Kidney (tissue), 22 donors: ENCODE measurements around the gene CCDC142. TPM values are rescaled to one million over a fixed set of nuclear protein-coding genes. Genes with fewer than 3 reads are reported as not detected.
A peak's percentile ranks its signal among the peaks of the same experiment; 100 is the strongest.

ENCODE experiments used
- DNase-seq, 5 donors: peaks; one replicate each; pipeline ENCODE4 v3.0.0-alpha.2; 2013 to 2020
- FAIRE-seq: peaks from 2 replicates; lab custom pipeline; 2012; peaks lifted over from hg19 to GRCh38; lab: Jason Lieb, UNC
- H3K27ac ChIP-seq, 2 donors: one replicate each; pipeline ENCODE4 v1.7.0; 2013; ENCODE audit warnings: low read depth in 2 of 2, low read length in 2 of 2, inconsistent platforms in 1 of 2
- H3K27me3 ChIP-seq: one replicate; pipeline ENCODE4 v1.7.1; 2013; ENCODE audit warnings: low read length, inconsistent platforms; ENCODE audit not compliant: control insufficient read depth, insufficient read depth
- H3K36me3 ChIP-seq, 3 donors: one replicate each; pipeline versions ENCODE4 v1.7.0 to v1.7.1; 2013; ENCODE audit warnings: low read length in 3 of 3, control low read depth in 1 of 3, inconsistent platforms in 1 of 3; ENCODE audit not compliant: insufficient read depth in 3 of 3, control insufficient read depth in 2 of 3
- H3K4me1 ChIP-seq, 3 donors: one replicate each; pipeline versions ENCODE4 v1.7.0 to v1.7.1; 2013; ENCODE audit warnings: low read length in 3 of 3, inconsistent platforms in 1 of 3, low read depth in 1 of 3; ENCODE audit not compliant: control insufficient read depth in 2 of 3, insufficient read depth in 2 of 3
- H3K4me3 ChIP-seq, 3 donors: one replicate each; pipeline versions ENCODE4 v1.7.0 to v1.8.1; 2013; ENCODE audit warnings: low read length in 3 of 3, control low read depth in 1 of 3, inconsistent platforms in 1 of 3
- H3K9ac ChIP-seq, 3 donors: one replicate each; pipeline versions ENCODE4 v1.7.0 to v1.7.1; 2013; ENCODE audit warnings: low read length in 3 of 3, control low read depth in 1 of 3, inconsistent platforms in 1 of 3
- H3K9me3 ChIP-seq, 3 donors: one replicate each; pipeline versions ENCODE4 v1.7.0 to v1.7.1; 2013; ENCODE audit warnings: low read length in 3 of 3, control low read depth in 1 of 3, inconsistent platforms in 1 of 3; ENCODE audit not compliant: control insufficient read depth in 2 of 3, insufficient read depth in 1 of 3
- intact Hi-C: fragments of 100-400 bp; cut with DNase I; formaldehyde crosslinking; loops from one replicate; pipeline ENCODE4 v1.11.1; 2022
- long read RNA-seq, 10 donors: library from polyadenylated mRNA in 1 of 10; unstranded in 1 of 10; transcript quantifications; one replicate each; pipeline ENCODE4 v2.0.0 and lab custom pipeline, GENCODE V29; 2021 to 2026
- polyA plus RNA-seq: library from polyadenylated mRNA; stranded (reverse); fragments of 350-450 nt; fragmentation: Illumina TruSeq; extraction: RNeasy Lipid Tissue Mini Kit (QIAGEN cat#74804); gene quantifications from one replicate; pipeline ENCODE4 v1.2.3, GENCODE V29; 2014; ENCODE audit warnings: low read depth, low replicate concordance; ENCODE audit not compliant: insufficient read depth
- total RNA-seq: library from RNA; stranded (reverse); fragmentation: NEBNext Ultra II Directional; extraction: Animal tissue kit (Norgen Biotek cat#: 25700); gene quantifications from one replicate; pipeline ENCODE4 v1.2.1, GENCODE V29; 2021
- TF ChIP-seq, protein P1 (sequence below): IDR thresholded peaks from 3 replicates; pipeline ENCODE4 v1.5.1; 2012; ENCODE audit warnings: mild to moderate bottlenecking, moderate library complexity, borderline replicate concordance; ENCODE audit not compliant: insufficient read depth; ENCODE audit errors: extremely low read depth
- donor health status: control.
- donor health status: control.
- donor health status: control.
- donor health status: control.
- donor health status: control.
- donor health status: DM: yes; HTN: yes; CAD: no.
- donor health status: Normal renal cell carcinoma (clear cell type).

Gene CCDC142, protein sequence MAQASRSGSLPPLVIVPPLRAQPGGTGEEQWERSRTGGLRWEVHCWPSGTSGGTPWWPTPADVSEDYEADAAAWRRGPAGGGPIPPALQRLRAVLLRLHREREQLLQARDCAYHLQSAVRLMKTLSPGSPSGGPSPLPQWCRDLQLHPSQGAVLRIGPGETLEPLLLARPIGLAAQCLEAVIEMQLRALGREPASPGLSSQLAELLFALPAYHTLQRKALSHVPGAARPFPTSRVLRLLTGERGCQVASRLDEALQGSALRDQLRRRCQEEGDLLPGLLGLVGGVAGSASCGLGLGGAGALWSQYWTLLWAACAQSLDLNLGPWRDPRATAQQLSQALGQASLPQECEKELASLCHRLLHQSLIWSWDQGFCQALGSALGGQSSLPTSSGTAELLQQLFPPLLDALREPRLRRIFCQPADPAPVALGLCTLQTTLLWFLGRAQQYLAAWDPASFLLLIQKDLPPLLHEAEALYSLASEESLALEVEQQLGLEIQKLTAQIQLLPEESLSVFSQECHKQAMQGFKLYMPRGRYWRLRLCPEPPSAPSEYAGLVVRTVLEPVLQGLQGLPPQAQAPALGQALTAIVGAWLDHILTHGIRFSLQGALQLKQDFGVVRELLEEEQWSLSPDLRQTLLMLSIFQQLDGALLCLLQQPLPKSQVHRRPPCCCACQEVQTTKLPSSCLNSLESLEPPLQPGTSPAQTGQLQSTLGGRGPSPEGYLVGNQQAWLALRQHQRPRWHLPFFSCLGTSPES
- total RNA-seq: 23.1 TPM
- polyA plus RNA-seq: 2.8 TPM
- long read RNA-seq, donor 1: 0 reads
- long read RNA-seq, donor 2: 0 reads
- long read RNA-seq, donor 3: 0 reads
- long read RNA-seq, donor 4, partial matches to known transcripts: 0 of 1 reads
- long read RNA-seq, donor 4, other reads (novel, unspliced or antisense): 0 of 1 reads
- long read RNA-seq, donor 5: 0 reads
- long read RNA-seq, donor 6: 0 reads
- long read RNA-seq, donor 7, partial matches to known transcripts: 6 of 15 reads
- long read RNA-seq, donor 7, other reads (novel, unspliced or antisense): 6 of 15 reads
- long read RNA-seq, donor 8: 0 reads
- long read RNA-seq, donor 9: 0 reads
- long read RNA-seq, donor 10: 0 reads

DNA sequence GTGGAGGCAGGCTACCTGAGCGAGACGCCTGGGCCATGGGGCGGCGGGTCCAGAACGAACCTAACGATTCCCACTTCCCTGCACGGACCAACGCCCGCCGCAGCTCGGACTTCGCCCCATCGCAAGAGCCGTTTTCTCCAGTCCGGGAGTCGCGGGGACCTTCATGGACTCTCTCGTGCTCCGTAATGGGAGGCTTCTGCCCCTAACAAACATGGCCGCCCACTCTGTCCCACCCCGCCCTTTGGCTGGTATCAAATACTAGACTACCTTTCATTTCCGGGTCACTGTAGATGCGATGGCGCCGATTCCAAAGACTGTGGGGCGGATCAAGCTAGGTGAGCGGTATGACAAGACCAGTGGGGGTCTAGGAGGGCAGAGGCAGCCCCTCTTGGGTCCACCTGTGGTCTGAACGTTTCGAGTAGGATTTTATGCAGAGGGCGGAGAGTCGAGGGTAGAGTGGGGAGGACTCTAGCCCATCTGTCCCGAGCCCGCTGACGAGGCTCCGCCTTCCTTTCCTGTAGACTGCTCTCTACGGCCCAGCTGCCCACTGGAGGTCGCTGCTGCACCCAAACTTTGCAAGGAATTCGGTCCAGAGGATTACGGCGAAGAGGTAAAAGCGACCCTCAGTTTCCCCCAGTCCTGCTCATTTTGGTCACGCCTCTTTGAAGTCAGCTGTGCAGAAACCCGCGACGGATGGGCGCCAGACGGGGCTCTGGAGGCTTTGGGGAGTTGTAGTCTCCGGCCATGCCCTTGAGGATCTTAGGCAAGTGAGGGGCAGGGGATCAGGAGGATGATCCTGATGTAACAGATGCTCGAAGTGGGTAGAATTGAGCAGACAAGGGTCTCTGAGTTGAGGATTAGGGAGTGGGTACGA, at the start of gene CCDC142, which contains the start of gene TTC31:
Gene CCDC142, minus strand, starts transcription at position 198 of the 874 bp plus-strand sequence. Its CDS starts 161 bp downstream, at position 37.
Gene TTC31, plus strand, starts transcription at position 281 of the 874 bp plus-strand sequence. Its CDS starts 15 bp downstream, at position 296.
- peak within 1 kb of the TSS; percentile 68 to 98 (median 85) for H3K9ac ChIP-seq
- no peak for FAIRE-seq
- peaks cover 0 to 20% (median 6%) of the 10 kb centered on the region in 3 donors for H3K4me1 ChIP-seq
- TF ChIP-seq, protein P1, sequence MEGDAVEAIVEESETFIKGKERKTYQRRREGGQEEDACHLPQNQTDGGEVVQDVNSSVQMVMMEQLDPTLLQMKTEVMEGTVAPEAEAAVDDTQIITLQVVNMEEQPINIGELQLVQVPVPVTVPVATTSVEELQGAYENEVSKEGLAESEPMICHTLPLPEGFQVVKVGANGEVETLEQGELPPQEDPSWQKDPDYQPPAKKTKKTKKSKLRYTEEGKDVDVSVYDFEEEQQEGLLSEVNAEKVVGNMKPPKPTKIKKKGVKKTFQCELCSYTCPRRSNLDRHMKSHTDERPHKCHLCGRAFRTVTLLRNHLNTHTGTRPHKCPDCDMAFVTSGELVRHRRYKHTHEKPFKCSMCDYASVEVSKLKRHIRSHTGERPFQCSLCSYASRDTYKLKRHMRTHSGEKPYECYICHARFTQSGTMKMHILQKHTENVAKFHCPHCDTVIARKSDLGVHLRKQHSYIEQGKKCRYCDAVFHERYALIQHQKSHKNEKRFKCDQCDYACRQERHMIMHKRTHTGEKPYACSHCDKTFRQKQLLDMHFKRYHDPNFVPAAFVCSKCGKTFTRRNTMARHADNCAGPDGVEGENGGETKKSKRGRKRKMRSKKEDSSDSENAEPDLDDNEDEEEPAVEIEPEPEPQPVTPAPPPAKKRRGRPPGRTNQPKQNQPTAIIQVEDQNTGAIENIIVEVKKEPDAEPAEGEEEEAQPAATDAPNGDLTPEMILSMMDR: peak; percentile 82
- no peaks in the 10 kb centered on the region for H3K27me3 ChIP-seq
- intact Hi-C loops: no loop called here
- H3K9me3 ChIP-seq: no peaks in the 10 kb centered on the region
- peak within 1 kb of the TSS; percentile 95 to 100 (median 99) for H3K4me3 ChIP-seq
- peaks cover 0 to 4% (median 3%) of the 10 kb centered on the region in 3 donors for H3K36me3 ChIP-seq
- DNase-seq: peak; percentile 97 to 99 (median 98)
- peak within 1 kb of the TSS; percentile 92 to 98 for H3K27ac ChIP-seq

DNA sequence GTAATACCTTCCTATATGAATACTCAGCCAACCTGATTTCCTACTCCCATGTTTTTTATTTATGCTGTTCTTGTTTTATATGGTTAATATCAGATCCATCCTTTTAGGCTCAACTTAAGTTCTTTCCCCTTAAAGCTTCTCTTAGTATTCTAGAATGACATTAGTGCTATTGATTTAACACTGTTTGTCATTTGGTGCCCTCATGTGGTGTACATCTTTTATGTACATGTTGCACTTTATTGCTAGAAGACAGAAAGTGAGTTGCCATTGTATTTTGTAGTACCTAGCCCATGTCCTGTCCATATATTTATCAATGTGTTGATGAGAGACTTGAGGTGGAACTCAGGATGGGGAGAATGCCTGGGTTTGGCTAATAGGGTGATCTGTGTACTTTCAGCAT, 49.4 kb upstream of the CCDC142 start:
- Histone ChIP-seq H3K9ac (no peak overlapping the region), H3K27me3 (no peaks in the 10 kb centered on the region), H3K4me3 (no peak overlapping the region), H3K36me3 (peaks cover 0 to 19% (median 6%) of the 10 kb centered on the region in 3 donors), H3K4me1 (peaks cover 4 to 16% (median 7%) of the 10 kb centered on the region in 3 donors), H3K27ac (no peak overlapping the region), H3K9me3 (no peaks in the 10 kb centered on the region)
- no peak for FAIRE-seq
- intact Hi-C loops: no loop called here
- DNase-seq: peak in 1 of 5 donors; percentile 57
- TF ChIP-seq, protein P1: peak; percentile 22

DNA sequence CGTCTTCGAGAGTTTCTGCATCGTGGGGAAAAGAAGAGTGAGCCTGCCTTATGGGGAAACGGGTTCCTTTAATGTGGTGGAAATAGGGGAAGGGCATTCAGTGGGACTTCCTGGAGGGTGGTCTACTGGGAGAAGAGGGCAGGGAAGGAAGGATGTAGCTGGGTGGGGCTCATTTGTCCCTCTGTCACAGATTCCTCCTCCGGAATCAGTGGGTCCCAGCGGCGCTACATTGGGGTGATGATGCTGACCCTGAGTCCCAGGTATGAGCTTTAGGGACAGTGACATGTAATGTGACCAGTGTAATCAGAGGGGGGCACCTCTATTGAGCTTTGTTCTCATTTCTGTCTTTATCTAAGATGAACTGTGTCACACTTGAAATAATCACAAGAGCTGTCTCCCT, 48.9 kb upstream of the CCDC142 start:
- H3K27me3 ChIP-seq: no peaks in the 10 kb centered on the region
- peaks cover 4 to 16% (median 7%) of the 10 kb centered on the region in 3 donors for H3K4me1 ChIP-seq
- DNase-seq (no peak), FAIRE-seq (no peak)
- no peak overlapping the region for H3K27ac ChIP-seq
- TF ChIP-seq, protein P1: no peak
- no peaks in the 10 kb centered on the region for H3K9me3 ChIP-seq
- H3K9ac ChIP-seq: no peak overlapping the region
- no peak overlapping the region for H3K4me3 ChIP-seq
- peaks cover 0 to 24% (median 11%) of the 10 kb centered on the region in 3 donors for H3K36me3 ChIP-seq
- intact Hi-C loops: no loop called here
